ENCODE results near the gene TRIM6. TPM values are rescaled to one million over a fixed set of nuclear protein-coding genes. Genes with fewer than 3 reads are reported as not detected.

TRIM6 gene
- total RNA-seq, 3 donors from 2014 or later, result 0.43 to 4.6 (median 0.92) TPM

- intact Hi-C loops (cut with DNase I, micrococcal nuclease), result loop anchor here in 1 of 2 donors (10.0 kb wide), 1 partner anchor 64 kb away; the partner anchor contains the start of genes TRIM22 and TRIM5
- H3K4me1 ChIP-seq (ENCODE audit: low read depth), result peaks cover 25% of the 10 kb centered on the region
- H3K9me3 ChIP-seq, result no peaks in the 10 kb centered on the region
- no peak for TF ChIP-seq CTCF (IDR thresholded peaks at IDR 0.05)
- H3K36me3 ChIP-seq (ENCODE audit: low read depth), result no peaks in the 10 kb centered on the region
- no peak overlapping the region for H3K4me3 ChIP-seq
- DNase-seq (peak in 1 of 3 donors; percentile 50), ATAC-seq (peak; percentile 82)
These were observed 24.4 kb downstream of the TRIM6 start for GRCh38 chr11:5620651-5621521.

GRCh38 chr11:5621580-5621979, 25.1 kb downstream of the TRIM6 start:
- ATAC-seq (no peak), DNase-seq (no peak)
- intact Hi-C loops (cut with DNase I, micrococcal nuclease), result loop anchor here in 1 of 2 donors (10.0 kb wide), 1 partner anchor 63 kb away; the partner anchor contains the start of genes TRIM22 and TRIM5
- H3K9me3 ChIP-seq, result no peaks in the 10 kb centered on the region
- H3K4me3 ChIP-seq, result no peak overlapping the region
- no peak for TF ChIP-seq CTCF (IDR thresholded peaks at IDR 0.05)
- peaks cover 25% of the 10 kb centered on the region for H3K4me1 ChIP-seq (ENCODE audit: low read depth)
- H3K36me3 ChIP-seq (ENCODE audit: low read depth), result no peaks in the 10 kb centered on the region

GRCh38 chr11:5622802-5623201, 26.4 kb downstream of the TRIM6 start:
- H3K36me3 ChIP-seq (ENCODE audit: low read depth), result no peaks in the 10 kb centered on the region
- H3K4me1 ChIP-seq (ENCODE audit: low read depth), result peaks cover 25% of the 10 kb centered on the region
- intact Hi-C loops (cut with DNase I, micrococcal nuclease), result loop anchor here in 1 of 2 donors (10.0 kb wide), 1 partner anchor 62 kb away; the partner anchor contains the start of genes TRIM22 and TRIM5
- no peaks in the 10 kb centered on the region for H3K9me3 ChIP-seq
- no peak overlapping the region for H3K4me3 ChIP-seq
- no peak for ATAC-seq
- TF ChIP-seq CTCF (IDR thresholded peaks at IDR 0.05), result no peak
- DNase-seq, result no peak

GRCh38 chr11:5624489-5625279, 28.2 kb downstream of the TRIM6 start, which contains the start of gene TRIM34:
Gene TRIM34 (plus strand): TSS chr11:5625001. CDS start chr11:5632332, 7,331 bp downstream.
- intact Hi-C loops (cut with DNase I, micrococcal nuclease), result loop anchor here in 1 of 2 donors (10.0 kb wide), 1 partner anchor 60 kb away; the partner anchor contains the start of genes TRIM22 and TRIM5
- no peak for TF ChIP-seq CTCF (IDR thresholded peaks at IDR 0.05)
- Histone ChIP-seq H3K36me3 (ENCODE audit: low read depth) (no peaks in the 10 kb centered on the region), H3K4me3 (peak within 1 kb of the TSS; percentile 18), H3K4me1 (ENCODE audit: low read depth) (peaks cover 25% of the 10 kb centered on the region), H3K9me3 (no peaks in the 10 kb centered on the region)
- DNase-seq (peak in 2 of 3 donors; percentile 41 to 89), ATAC-seq (peak; percentile 94)

- Histone ChIP-seq H3K9me3 (no peaks in the 10 kb centered on the region), H3K36me3 (ENCODE audit: low read depth) (no peaks in the 10 kb centered on the region), H3K4me3 (peak overlapping the region; percentile 18), H3K4me1 (ENCODE audit: low read depth) (peaks cover 25% of the 10 kb centered on the region)
- DNase-seq (no peak), ATAC-seq (no peak)
- no peak for TF ChIP-seq CTCF (IDR thresholded peaks at IDR 0.05)
- intact Hi-C loops (cut with DNase I, micrococcal nuclease), result loop anchor here in 1 of 2 donors (10.0 kb wide), 1 partner anchor 60 kb away; the partner anchor contains the start of genes TRIM22 and TRIM5
These were observed 28.8 kb downstream of the TRIM6 start for GRCh38 chr11:5625281-5625680.

Measured in mucosa of descending colon (tissue), 3 donors.